Heart left ventricle (tissue), 16 donors: ENCODE results near the gene CDKN2B. TPM values are rescaled to one million over a fixed set of nuclear protein-coding genes. Genes with fewer than 3 reads are reported as not detected.
"Not testable (repeated sequence)": the region's sequence is repeated elsewhere in the genome, so short reads cannot be mapped to it uniquely, and the experiment has no call there.

Experiments
- ATAC-seq, 4 donors: fragments of 200-7000 bp; cut with Tn5 transposase; one replicate each; pipeline ENCODE4 v1.9.1; 2020 to 2022; ENCODE audit warnings: moderate library complexity in 4 of 4, mild to moderate bottlenecking in 3 of 4, moderate number of reproducible peaks in 1 of 4
- DNase-seq, 5 donors: peaks; one replicate each; pipeline ENCODE4 v3.0.0-alpha.2; 2020
- H3K27ac ChIP-seq, 12 donors: fragments of 200-600 bp; sonication (generic) in 4 of 12; one replicate each; pipeline versions ENCODE4 v1.5.0 to v1.8.0; 2016 to 2022; ENCODE audit warnings: mild to moderate bottlenecking in 2 of 12
- H3K27me3 ChIP-seq, 9 donors: fragments of 200-600 bp; sonication (generic) in 2 of 9; one replicate each; pipeline versions ENCODE4 v1.5.1 to v1.8.0; 2016 to 2022; ENCODE audit warnings: mild to moderate bottlenecking in 3 of 9
- H3K36me3 ChIP-seq, 9 donors: fragments of 200-600 bp; sonication (generic) in 2 of 9; one replicate each; pipeline versions ENCODE4 v1.5.0 to v1.8.0; 2018 to 2022; ENCODE audit warnings: mild to moderate bottlenecking in 2 of 9
- H3K4me1 ChIP-seq, 12 donors: fragments of 200-600 bp; sonication (generic) in 4 of 12; one replicate each; pipeline versions ENCODE4 v1.5.0 to v1.8.0; 2016 to 2022; ENCODE audit warnings: mild to moderate bottlenecking in 3 of 12
- H3K4me3 ChIP-seq, 12 donors: fragments of 200-600 bp; sonication (generic) in 4 of 12; one replicate each; pipeline versions ENCODE4 v1.5.0 to v1.8.0; 2017 to 2022; ENCODE audit warnings: mild to moderate bottlenecking in 9 of 12, moderate library complexity in 4 of 12
- H3K9me3 ChIP-seq, 12 donors: fragments of 200-600 bp; sonication (generic) in 4 of 12; one replicate each; pipeline versions ENCODE4 v1.5.0 to v1.8.0; 2016 to 2022; ENCODE audit warnings: mild to moderate bottlenecking in 1 of 12
- POLR2A ChIP-seq, 2 donors: fragments of 450-650 bp; IDR thresholded peaks; one replicate each; pipeline ENCODE4 v1.6.1; 2017; ENCODE audit warnings: antibody characterized with exemption in 2 of 2, mild to moderate bottlenecking in 2 of 2, moderate library complexity in 2 of 2
- WGBS, 4 donors: extraction: QIAGEN DNeasy Blood & Tissue Kit in 2 of 4; methylation state at CpG; one replicate each; pipeline versions ENCODE4 v1.1.5 to v1.1.7; 2013 to 2018; 5-methylcytosine and 5-hydroxymethylcytosine counted together
- intact Hi-C, 10 donors: fragments of 100-400 bp; cut with DNase I; formaldehyde crosslinking; loops; one replicate each; pipeline versions ENCODE4 v1.11.1 to v1.14.2; 2022
- long read RNA-seq, 3 donors: library from polyadenylated mRNA; unstranded; transcript quantifications; one replicate each; pipeline ENCODE4 v2.0.0, GENCODE V29; 2020 to 2021
- polyA plus RNA-seq, 2 donors: library from polyadenylated mRNA; stranded (reverse); fragments of 200-250 nt; gene quantifications; one replicate each; pipeline ENCODE4 v1.2.3, GENCODE V29; 2013
- total RNA-seq, 9 donors: library from RNA; depleted of rRNA in 2 of 9; stranded (reverse); fragments of >200 nt in 2 of 9; fragmentation: NEBNext Ultra II Directional in 3 of 9; extraction: Animal tissue kit (Norgen Biotek cat#: 25700) in 3 of 9; gene quantifications; one replicate each; pipeline versions ENCODE4 v1.1.0 to v1.2.4, GENCODE V29; 2016 to 2023
- TF ChIP-seq, protein P1 (sequence below), 12 donors: fragments of 200-600 bp; sonication (generic) in 4 of 12; IDR thresholded peaks; one replicate each; pipeline versions ENCODE4 v1.5.0 to v1.8.0; 2018 to 2022; ENCODE audit warnings: antibody characterized with exemption in 12 of 12, mild to moderate bottlenecking in 5 of 12
- donor health status: ischemic (EF 13 %, LVEDD 7.1; RV severe dilation, severe dysfunction).
- donor health status: healthy with polysubstance abuse.
- donor health status: DM: no; HTN: yes; CAD: no.
- donor health status: DM: no; HTN: no; CAD: no.
- donor health status: ischemic (EF 25% LVEDD 6.9; RV normal size, moderate dysfunction).
- donor health status: ischemic (EF 25% LVEDD 5.7; RV mildly dilated, moderate dysfunction).
- donor health status: healthy.
- donor health status: DM: yes; HTN: yes; CAD: no.
- donor health status: ischemic (EF 35%, LVEDD 5.7; RV mildly dilated, moderate dysfunction).
- donor health status: nonischemic (EF 11% LVEDD 7.7; RV severe dilation, severe dysfunction).
- donor health status: DM: yes; HTN: yes; CAD: no.
- donor health status: PGD.
- donor health status: ischemic (EF 29% LVEDD 5.4; RV normal size, mild dysfunction).
- donor health status: nonischemic (EF 23%, LVEDD 6.1; RV moderate dilation, normal function).

The CDKN2B gene, protein sequence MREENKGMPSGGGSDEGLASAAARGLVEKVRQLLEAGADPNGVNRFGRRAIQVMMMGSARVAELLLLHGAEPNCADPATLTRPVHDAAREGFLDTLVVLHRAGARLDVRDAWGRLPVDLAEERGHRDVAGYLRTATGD
- total RNA-seq (1 to 10 TPM; 1.1 to 4.8 (median 1.9) TPM), polyA plus RNA-seq (1 to 10 TPM in 1 of 2 donors, under 1 TPM in 1; 0.88 to 1.1 TPM)
- long read RNA-seq, donor 1, partial matches to known transcripts = 0 of 4 reads
- long read RNA-seq, donor 1, other reads (novel, unspliced or antisense) = 1 of 4 reads
- long read RNA-seq, donor 2, partial matches to known transcripts = 0 of 4 reads
- long read RNA-seq, donor 2, other reads (novel, unspliced or antisense) = 1 of 4 reads
- long read RNA-seq, donor 3, transcript CDKN2B-201 (2 exons, 3,911 nt) = major isoform, 5 of 6 reads
- long read RNA-seq, donor 3, partial matches to known transcripts = 0 of 6 reads
- long read RNA-seq, donor 3, other reads (novel, unspliced or antisense) = 0 of 6 reads

- TF ChIP-seq, protein P1, sequence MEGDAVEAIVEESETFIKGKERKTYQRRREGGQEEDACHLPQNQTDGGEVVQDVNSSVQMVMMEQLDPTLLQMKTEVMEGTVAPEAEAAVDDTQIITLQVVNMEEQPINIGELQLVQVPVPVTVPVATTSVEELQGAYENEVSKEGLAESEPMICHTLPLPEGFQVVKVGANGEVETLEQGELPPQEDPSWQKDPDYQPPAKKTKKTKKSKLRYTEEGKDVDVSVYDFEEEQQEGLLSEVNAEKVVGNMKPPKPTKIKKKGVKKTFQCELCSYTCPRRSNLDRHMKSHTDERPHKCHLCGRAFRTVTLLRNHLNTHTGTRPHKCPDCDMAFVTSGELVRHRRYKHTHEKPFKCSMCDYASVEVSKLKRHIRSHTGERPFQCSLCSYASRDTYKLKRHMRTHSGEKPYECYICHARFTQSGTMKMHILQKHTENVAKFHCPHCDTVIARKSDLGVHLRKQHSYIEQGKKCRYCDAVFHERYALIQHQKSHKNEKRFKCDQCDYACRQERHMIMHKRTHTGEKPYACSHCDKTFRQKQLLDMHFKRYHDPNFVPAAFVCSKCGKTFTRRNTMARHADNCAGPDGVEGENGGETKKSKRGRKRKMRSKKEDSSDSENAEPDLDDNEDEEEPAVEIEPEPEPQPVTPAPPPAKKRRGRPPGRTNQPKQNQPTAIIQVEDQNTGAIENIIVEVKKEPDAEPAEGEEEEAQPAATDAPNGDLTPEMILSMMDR (IDR thresholded peaks at IDR 0.05) = peak; percentile 74 to 95 (median 90)
- peak in 1 of 2 donors; percentile 78 for TF ChIP-seq POLR2A (IDR thresholded peaks at IDR 0.05)
- Histone ChIP-seq H3K27me3 (peaks cover 10 to 39% (median 25%) of the 10 kb centered on the region in 9 donors), H3K9me3 (no peaks in the 10 kb centered on the region), H3K36me3 (no peaks in the 10 kb centered on the region), H3K27ac (peak within 1 kb of the TSS; percentile 35 to 88 (median 80)), H3K4me3 (peak within 1 kb of the TSS; percentile 52 to 82 (median 70)), H3K4me1 (peaks cover 0 to 22% (median 7%) of the 10 kb centered on the region in 12 donors)
- intact Hi-C loops = loop anchor here in 9 of 10 donors (2.0 to 10.0 kb wide), 8 partner anchors 42 to 672 kb away; partner anchors contain the start of genes KLHL9 (in 1 of the 9) and MTAP (in 1 of the 9)
- WGBS, 4 donors = 1% methylated on average over 52 to 86 of the region's 86 CpGs
- peak; percentile 99 to 100 (median 100) for ATAC-seq
- peak; percentile 96 to 99 (median 97) for DNase-seq
Measured at GRCh38 chr9:22008717-22009505, at the start of gene CDKN2B. Gene CDKN2B (minus strand): TSS chr9:22009305. CDS start chr9:22008953, 352 bp downstream.

DNA sequence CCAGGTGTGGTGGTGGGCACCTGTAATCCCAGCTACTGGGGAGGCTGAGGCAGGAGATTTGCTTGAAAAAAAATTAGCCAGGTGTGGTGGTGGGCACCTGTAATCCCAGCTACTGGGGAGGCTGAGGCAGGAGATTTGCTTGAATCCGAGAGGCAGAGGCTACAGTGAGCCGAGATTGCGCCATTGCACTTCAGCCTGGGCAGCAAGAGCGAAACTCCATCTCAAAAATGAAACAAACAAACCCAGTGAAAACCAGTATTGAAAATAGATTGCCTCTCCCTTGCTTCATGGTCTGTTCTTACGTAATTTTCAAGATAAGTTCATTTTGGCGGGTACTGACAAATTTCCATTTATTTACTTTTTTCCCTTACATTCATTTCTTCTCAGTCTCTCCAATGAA, 48.9 kb upstream of the CDKN2B start:
- ATAC-seq = not testable (repeated sequence)
- intact Hi-C loops = loop anchor here in 1 of 10 donors (10.0 kb wide), 1 partner anchor 63 kb away; the partner anchor contains the start of genes CDKN2A and CDKN2B-AS1
- WGBS, 4 donors = 92 to 96% (median 94%) methylated on average over 6 of the region's 6 CpGs

DNA sequence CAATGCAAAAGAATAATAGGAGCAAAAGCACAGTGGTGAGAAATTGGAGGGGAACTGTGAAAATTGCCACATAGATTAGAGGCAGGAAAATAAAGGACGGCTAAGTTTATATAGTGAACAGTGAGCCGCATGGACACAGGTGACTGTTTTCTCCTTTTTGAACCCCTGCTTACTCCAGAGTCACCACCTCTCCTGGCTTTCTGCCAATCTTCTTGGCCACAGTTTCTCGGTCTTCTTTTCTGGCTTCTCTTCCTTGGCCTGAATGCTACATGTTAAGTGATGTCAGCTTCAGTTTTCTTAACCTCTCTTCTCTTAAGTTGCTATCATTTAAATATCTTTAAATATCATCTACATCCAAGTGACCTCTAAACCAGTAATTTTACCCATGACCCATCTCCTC, 47.3 kb upstream of the CDKN2B start:
- peaks cover 0 to 18% (median 0%) of the 10 kb centered on the region in 12 donors for H3K4me1 ChIP-seq
- H3K9me3 ChIP-seq = no peaks in the 10 kb centered on the region
- no peak overlapping the region for H3K4me3 ChIP-seq
- no peak for ATAC-seq
- no peaks in the 10 kb centered on the region for H3K27me3 ChIP-seq
- no peak for DNase-seq
- TF ChIP-seq, protein P1 (IDR thresholded peaks at IDR 0.05) = no peak
- no peak for TF ChIP-seq POLR2A (IDR thresholded peaks at IDR 0.05)
- no peak overlapping the region for H3K27ac ChIP-seq
- no peaks in the 10 kb centered on the region for H3K36me3 ChIP-seq
- intact Hi-C loops = loop anchor here in 1 of 10 donors (10.0 kb wide), 1 partner anchor 62 kb away; the partner anchor contains the start of genes CDKN2A and CDKN2B-AS1
- 54 to 75% (median 59%) methylated on average over 3 of the region's 3 CpGs for WGBS, 4 donors

More for the DNA sequence above, 48.9 kb upstream of the CDKN2B start:
- not testable (repeated sequence) for H3K4me1 ChIP-seq, DNase-seq, H3K36me3 ChIP-seq, H3K27ac ChIP-seq, H3K4me3 ChIP-seq, H3K27me3 ChIP-seq, H3K9me3 ChIP-seq

DNA sequence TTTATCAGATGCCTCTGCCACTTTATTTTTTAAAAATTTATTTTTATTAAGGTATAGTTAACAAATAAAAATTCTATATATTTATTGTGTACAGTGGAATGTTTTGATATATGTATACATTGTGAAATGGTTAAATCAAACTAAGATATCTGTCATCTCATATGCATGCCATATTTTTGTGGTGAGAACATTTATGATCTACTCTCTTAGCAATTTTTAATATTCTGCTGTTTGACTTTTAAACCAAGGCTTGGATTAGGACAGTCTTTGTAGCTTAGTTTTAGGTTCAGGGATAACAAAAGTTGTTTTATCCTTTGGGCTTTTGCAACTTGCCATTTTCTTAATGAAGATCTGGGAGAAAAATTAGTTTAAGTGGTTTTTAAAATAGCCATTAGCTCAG, 46.0 kb upstream of the CDKN2B start:
- no peaks in the 10 kb centered on the region for H3K36me3 ChIP-seq
- intact Hi-C loops = loop anchor here in 1 of 10 donors (10.0 kb wide), 1 partner anchor 60 kb away; the partner anchor contains the start of genes CDKN2A and CDKN2B-AS1
- TF ChIP-seq, protein P1 (IDR thresholded peaks at IDR 0.05) = no peak
- no peak for TF ChIP-seq POLR2A (IDR thresholded peaks at IDR 0.05)

More for the DNA sequence above, 46.0 kb upstream of the CDKN2B start:
- DNase-seq = no peak
- no peak for ATAC-seq
- Histone ChIP-seq H3K4me3 (no peak overlapping the region), H3K9me3 (no peaks in the 10 kb centered on the region), H3K27ac (no peak overlapping the region), H3K4me1 (peaks cover 0 to 25% (median 0%) of the 10 kb centered on the region in 12 donors), H3K27me3 (no peaks in the 10 kb centered on the region)
